CD4-positive, alpha-beta T cell (primary cell): ENCODE measurements around the gene SYTL3. TPM values are rescaled to one million over a fixed set of nuclear protein-coding genes. Genes with fewer than 3 reads are reported as not detected.

ENCODE experiments used
- ATAC-seq: fragments of 200-7000 bp; cut with Tn5 transposase; one replicate; pipeline ENCODE4 v1.10.0; 2022; ENCODE audit warnings: mild to moderate bottlenecking; ENCODE audit not compliant: poor library complexity
- CTCF ChIA-PET: fragments of 350-600 bp; sonication (Branson Sonifier 250); formaldehyde crosslinking; loops from one replicate; lab custom pipeline; 2021; ENCODE audit warnings: antibody characterized with exemption, inconsistent platforms; lab: Charles Lee
- POLR2A ChIA-PET: fragments of 350-600 bp; sonication (Branson Sonifier 250); formaldehyde crosslinking; loops from one replicate; lab custom pipeline; 2021; ENCODE audit warnings: antibody characterized with exemption, inconsistent platforms; lab: Charles Lee
- DNase-seq, 14 experiments: peaks; one replicate each; pipeline ENCODE4 v3.0.0-alpha.2; 2013 to 2020; ENCODE audit warnings: mixed read lengths in 2 of 14
- H3K27ac ChIP-seq, 2 donors: one replicate each; pipeline versions ENCODE4 v1.5.1 to v1.7.0; 2013; ENCODE audit warnings: low read length in 2 of 2, low read depth in 1 of 2, mild to moderate bottlenecking in 1 of 2
- H3K27me3 ChIP-seq, 2 experiments: 1 replicate in 1 of 2; 2 replicates in 1 of 2; pipeline versions ENCODE4 v1.6.1 to v1.7.0; 2013; ENCODE audit warnings: low read length in 2 of 2, control low read depth in 1 of 2, mild to moderate bottlenecking in 1 of 2, moderate library complexity in 1 of 2; ENCODE audit not compliant: insufficient read depth in 2 of 2, control insufficient read depth in 1 of 2
- H3K36me3 ChIP-seq: one replicate; pipeline ENCODE4 v1.6.1; 2013; ENCODE audit warnings: low read length, control low read depth; ENCODE audit not compliant: insufficient read depth
- H3K4me1 ChIP-seq: one replicate; pipeline ENCODE4 v1.6.1; 2013; ENCODE audit warnings: low read length, control low read depth; ENCODE audit not compliant: insufficient read depth
- H3K4me3 ChIP-seq: one replicate; pipeline ENCODE4 v1.5.1; 2013; ENCODE audit warnings: mild to moderate bottlenecking, low read length, moderate library complexity
- H3K9me3 ChIP-seq, 2 experiments: 1 replicate in 1 of 2; 2 replicates in 1 of 2; pipeline versions ENCODE4 v1.6.1 to v1.7.0; 2013; ENCODE audit warnings: low read length in 2 of 2, mild to moderate bottlenecking in 2 of 2, control low read depth in 1 of 2, moderate library complexity in 1 of 2; ENCODE audit not compliant: control insufficient read depth in 1 of 2, insufficient read depth in 1 of 2
- H3K27ac Mint-ChIP-seq: one replicate; pipeline ENCODE4 v1.8.0; 2020; ENCODE audit warnings: mixed read lengths
- H3K27me3 Mint-ChIP-seq: one replicate; pipeline ENCODE4 v1.8.0; 2021; ENCODE audit warnings: mixed read lengths
- H3K36me3 Mint-ChIP-seq: one replicate; pipeline ENCODE4 v1.8.0; 2021; ENCODE audit warnings: low read depth, mixed read lengths
- H3K4me1 Mint-ChIP-seq: one replicate; pipeline ENCODE4 v1.8.0; 2021; ENCODE audit warnings: low read depth, mixed read lengths
- H3K4me3 Mint-ChIP-seq: one replicate; pipeline ENCODE4 v1.8.0; 2020; ENCODE audit warnings: mild to moderate bottlenecking, mixed read lengths
- H3K9me3 Mint-ChIP-seq: one replicate; pipeline ENCODE4 v1.8.0; 2020; ENCODE audit warnings: mixed read lengths
- intact Hi-C, 2 experiments: fragments of 100-400 bp; cut with DNase I in 1 of 2; cut with micrococcal nuclease in 1 of 2; formaldehyde crosslinking; loops; one replicate each; pipeline versions ENCODE4 v1.15.1 to v1.9.0; 2023 to 2025; cut with DNase I, micrococcal nuclease
- total RNA-seq, 174 experiments: library from RNA in 2 of 174; stranded (reverse) in 2 of 174; gene quantifications; one replicate each; pipeline ENCODE4 v1.2.3 and lab custom pipeline; 2021 to 2026
- TF ChIP-seq, protein P1 (sequence below): fragments of 200-600 bp; IDR thresholded peaks from one replicate; pipeline ENCODE4 v1.8.0; 2022; ENCODE audit warnings: antibody characterized with exemption, mild to moderate bottlenecking

SYTL3 gene
- total RNA-seq, 2 experiments from 2014 or later = 41.2 to 42.7 TPM

DNA sequence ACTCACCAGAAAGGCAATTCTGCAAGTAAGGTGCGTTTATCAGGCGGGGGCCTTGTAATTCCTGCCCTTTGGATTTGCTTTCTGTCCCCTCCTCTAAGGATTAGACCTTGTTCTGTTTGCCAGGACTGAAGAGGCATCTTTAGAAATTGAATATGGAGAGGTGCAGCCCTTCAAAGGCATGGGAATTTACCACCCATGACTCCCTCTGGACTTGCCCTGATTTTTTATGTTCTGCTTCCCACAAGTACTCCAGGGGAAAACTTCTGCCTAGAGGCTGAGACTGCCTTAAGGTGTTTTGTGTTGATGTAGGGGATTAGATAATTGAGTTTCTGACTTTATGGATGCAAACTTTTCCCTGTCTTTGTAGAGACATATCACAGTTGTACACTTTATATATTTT lies 30.2 kb downstream of the SYTL3 start:
- Histone ChIP-seq H3K36me3 (peaks cover 22% of the 10 kb centered on the region), H3K27me3 (no peaks in the 10 kb centered on the region), H3K9me3 (no peaks in the 10 kb centered on the region), H3K27ac (no peak overlapping the region), H3K4me1 (peaks cover 8% of the 10 kb centered on the region), H3K4me3 (no peak overlapping the region)
- POLR2A ChIA-PET = no interaction called here
- DNase-seq (no peak), ATAC-seq (no peak)
- Mint-ChIP-seq H3K27ac (no peak overlapping the region), H3K4me1 (peaks cover 17% of the 10 kb centered on the region), H3K27me3 (no peaks in the 10 kb centered on the region), H3K9me3 (no peaks in the 10 kb centered on the region), H3K36me3 (peaks cover 78% of the 10 kb centered on the region), H3K4me3 (no peak overlapping the region)
- CTCF ChIA-PET = no interaction called here
- TF ChIP-seq, protein P1, sequence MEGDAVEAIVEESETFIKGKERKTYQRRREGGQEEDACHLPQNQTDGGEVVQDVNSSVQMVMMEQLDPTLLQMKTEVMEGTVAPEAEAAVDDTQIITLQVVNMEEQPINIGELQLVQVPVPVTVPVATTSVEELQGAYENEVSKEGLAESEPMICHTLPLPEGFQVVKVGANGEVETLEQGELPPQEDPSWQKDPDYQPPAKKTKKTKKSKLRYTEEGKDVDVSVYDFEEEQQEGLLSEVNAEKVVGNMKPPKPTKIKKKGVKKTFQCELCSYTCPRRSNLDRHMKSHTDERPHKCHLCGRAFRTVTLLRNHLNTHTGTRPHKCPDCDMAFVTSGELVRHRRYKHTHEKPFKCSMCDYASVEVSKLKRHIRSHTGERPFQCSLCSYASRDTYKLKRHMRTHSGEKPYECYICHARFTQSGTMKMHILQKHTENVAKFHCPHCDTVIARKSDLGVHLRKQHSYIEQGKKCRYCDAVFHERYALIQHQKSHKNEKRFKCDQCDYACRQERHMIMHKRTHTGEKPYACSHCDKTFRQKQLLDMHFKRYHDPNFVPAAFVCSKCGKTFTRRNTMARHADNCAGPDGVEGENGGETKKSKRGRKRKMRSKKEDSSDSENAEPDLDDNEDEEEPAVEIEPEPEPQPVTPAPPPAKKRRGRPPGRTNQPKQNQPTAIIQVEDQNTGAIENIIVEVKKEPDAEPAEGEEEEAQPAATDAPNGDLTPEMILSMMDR = no peak
- intact Hi-C loops = loop anchor here in 1 of 2 experiments (2.0 kb wide), 1 partner anchor 15 kb away; no protein-coding TSS in a partner anchor

DNA sequence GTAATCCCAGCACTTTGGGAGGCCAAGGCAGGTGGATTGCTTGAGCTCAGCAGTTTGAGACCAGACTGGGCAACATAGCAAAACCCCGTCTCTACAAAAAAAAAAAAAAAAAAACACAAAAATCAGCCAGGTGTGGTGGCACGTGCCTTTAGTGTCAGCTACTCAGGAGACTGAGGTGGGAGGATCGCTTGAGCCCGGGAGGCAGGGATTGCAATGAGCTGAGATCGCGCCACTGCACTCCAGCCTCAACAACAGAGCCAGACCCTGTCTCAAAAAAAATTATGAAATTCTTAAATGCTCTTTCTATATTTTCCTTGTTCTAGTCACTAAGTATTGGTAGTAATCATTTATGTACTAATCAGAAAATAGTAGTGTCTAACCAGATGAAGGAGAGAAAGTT lies 30.6 kb downstream of the SYTL3 start:
- H3K4me1 Mint-ChIP-seq = peaks cover 18% of the 10 kb centered on the region
- ChIA-PET CTCF (interaction anchor here (0.7 kb wide), 1 partner anchor 22 kb away, joined by 3 read pairs; no protein-coding TSS in a partner anchor), POLR2A (no interaction called here)
- Histone ChIP-seq H3K27ac (no peak overlapping the region), H3K36me3 (peaks cover 19% of the 10 kb centered on the region), H3K27me3 (no peaks in the 10 kb centered on the region), H3K4me3 (no peak overlapping the region), H3K9me3 (no peaks in the 10 kb centered on the region), H3K4me1 (peaks cover 12% of the 10 kb centered on the region)
- DNase-seq (no peak), ATAC-seq (no peak)
- no peaks in the 10 kb centered on the region for H3K9me3 Mint-ChIP-seq
- H3K36me3 Mint-ChIP-seq = peaks cover 74% of the 10 kb centered on the region
- TF ChIP-seq, protein P1 = no peak
- intact Hi-C loops = loop anchor here in 1 of 2 experiments (2.0 kb wide), 1 partner anchor 16 kb away; no protein-coding TSS in a partner anchor
- no peak overlapping the region for H3K4me3 Mint-ChIP-seq
- H3K27ac Mint-ChIP-seq = no peak overlapping the region
- H3K27me3 Mint-ChIP-seq = no peaks in the 10 kb centered on the region

DNA sequence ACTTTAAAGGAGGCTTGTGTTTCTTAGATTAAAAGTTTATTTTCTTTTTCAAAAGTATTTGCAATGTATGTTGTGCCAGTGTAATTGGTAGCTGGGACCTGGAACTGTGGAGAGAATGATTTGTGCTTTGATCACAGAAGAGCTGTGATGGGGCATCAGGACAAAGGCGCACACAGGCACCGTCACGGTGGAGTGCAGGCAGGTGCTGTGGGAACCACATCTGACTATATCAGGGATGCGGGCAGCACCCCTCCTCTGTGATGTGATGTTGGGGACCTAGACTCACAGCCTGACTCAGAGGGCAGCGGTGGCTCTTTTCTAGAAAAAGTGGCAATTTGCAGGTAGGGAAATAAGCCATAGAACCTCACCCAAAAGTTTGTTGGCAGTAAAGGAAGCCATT lies 34.5 kb downstream of the SYTL3 start:
- H3K27me3 Mint-ChIP-seq = no peaks in the 10 kb centered on the region
- no peaks in the 10 kb centered on the region for H3K9me3 Mint-ChIP-seq
- no peak overlapping the region for H3K4me3 Mint-ChIP-seq
- intact Hi-C loops = no loop called here
- H3K27me3 ChIP-seq = no peaks in the 10 kb centered on the region
- peak overlapping the region; percentile 7 for H3K27ac Mint-ChIP-seq
- H3K36me3 ChIP-seq = peaks cover 19% of the 10 kb centered on the region
- H3K9me3 ChIP-seq = no peaks in the 10 kb centered on the region
- H3K4me1 Mint-ChIP-seq = peaks cover 48% of the 10 kb centered on the region
- POLR2A ChIA-PET = interaction anchor here (0.9 kb wide), 1 partner anchor 22 kb away, joined by 3 read pairs; no protein-coding TSS in a partner anchor
- DNase-seq (peak in 4 of 14 experiments; percentile 34 to 54 (median 47)), ATAC-seq (no peak)
- no peak overlapping the region for H3K27ac ChIP-seq
- no peak overlapping the region for H3K4me3 ChIP-seq
- TF ChIP-seq, protein P1 = no peak
- CTCF ChIA-PET = interaction anchor here (0.7 to 1.2 kb wide), 2 partner anchors 121 to 185 kb away, joined by 4 read pairs; no protein-coding TSS in a partner anchor
- H3K36me3 Mint-ChIP-seq = peaks cover 71% of the 10 kb centered on the region
- peaks cover 41% of the 10 kb centered on the region for H3K4me1 ChIP-seq
